GM12878 (cell line): ENCODE data around the gene ICAM4. TPM values are rescaled to one million over a fixed set of nuclear protein-coding genes. Genes with fewer than 3 reads are reported as not detected.

Experiments used
- ATAC-seq: fragments of 200-7000 bp; cut with Tn5 transposase; 3 replicates; pipeline ENCODE4 v1.9.1; 2020; ENCODE audit warnings: mild to moderate bottlenecking, moderate library complexity
- BruUV-seq: library from RNA; stranded (reverse); fragments of 400-500 nt; replicated peaks from 2 replicates; lab custom pipeline; 2021; lab: Mats Ljungman, UMichigan
- CTCF ChIA-PET: fragments of 300-600 bp; sonication (Branson Sonifier 250); formaldehyde crosslinking; extraction: SDS; loops from one replicate; lab custom pipeline; 2021; ENCODE audit warnings: inconsistent platforms; lab: Yijun Ruan, JAX
- POLR2A ChIA-PET: fragments of 350-600 bp; formaldehyde crosslinking; extraction: SDS; loops from one replicate; lab custom pipeline; 2021; ENCODE audit warnings: inconsistent platforms; lab: Charles Lee
- RAD21 ChIA-PET: fragments of 300-600 bp; sonication (Branson Sonifier 250); formaldehyde crosslinking; loops from one replicate; lab custom pipeline; 2023; ENCODE audit warnings: antibody characterized with exemption; ENCODE audit not compliant: unreplicated experiment; lab: Charles Lee
- SMC1A ChIA-PET: fragments of 300-600 bp; sonication (Branson Sonifier 250); formaldehyde crosslinking; loops from one replicate; lab custom pipeline; 2023; ENCODE audit not compliant: unreplicated experiment, uncharacterized antibody; lab: Charles Lee
- DNase-seq: peaks from one replicate; pipeline ENCODE4 v3.0.0-alpha.2; 2011; ENCODE audit warnings: low read depth, low spot score
- FAIRE-seq: peaks from 3 replicates; lab custom pipeline; 2011; peaks lifted over from hg19 to GRCh38; lab: Jason Lieb, UNC
- H2AFZ ChIP-seq: 2 replicates; pipeline ENCODE4 v1.6.0; 2011; ENCODE audit warnings: low read depth, low read length, control low read depth; ENCODE audit not compliant: control insufficient read depth
- H3K27ac ChIP-seq: 2 replicates; pipeline ENCODE4 v1.5.1; 2011; ENCODE audit warnings: control low read depth; ENCODE audit not compliant: control insufficient read depth, insufficient read depth
- H3K27me3 ChIP-seq, 2 experiments: replicated peaks in 1 of 2; 2 replicates each; pipeline versions ENCODE4 v1.6.0 to v1.6.1; 2011; ENCODE audit warnings: low read length in 1 of 2; ENCODE audit not compliant: control insufficient read depth in 2 of 2, insufficient read depth in 2 of 2
- H3K36me3 ChIP-seq, 2 experiments: 2 replicates each; pipeline ENCODE4 v1.5.1; 2011; ENCODE audit warnings: low read length in 1 of 2; ENCODE audit not compliant: control insufficient read depth in 2 of 2, insufficient read depth in 2 of 2
- H3K4me1 ChIP-seq: 2 replicates; pipeline ENCODE4 v1.6.1; 2011; ENCODE audit warnings: mild to moderate bottlenecking, low read length, moderate library complexity, mixed read lengths; ENCODE audit not compliant: control insufficient read depth, insufficient read depth
- H3K4me2 ChIP-seq: 2 replicates; pipeline ENCODE4 v1.6.0; 2011; ENCODE audit warnings: control low read depth; ENCODE audit not compliant: control insufficient read depth, insufficient read depth
- H3K4me3 ChIP-seq: fragments of 200-600 bp; sonication (generic); 2 replicates; pipeline ENCODE4 v1.5.1; 2016
- H3K79me2 ChIP-seq: 2 replicates; pipeline ENCODE4 v1.6.0; 2011; ENCODE audit warnings: low read length; ENCODE audit not compliant: control insufficient read depth, insufficient read depth
- H3K9ac ChIP-seq: 2 replicates; pipeline ENCODE4 v1.8.0; 2011; ENCODE audit warnings: low read length, control low read depth, mixed read lengths; ENCODE audit not compliant: control insufficient read depth, insufficient read depth
- H3K9me3 ChIP-seq: replicated peaks from 3 replicates; pipeline ENCODE4 v1.5.1; 2011; ENCODE audit warnings: mild to moderate bottlenecking, low read length; ENCODE audit not compliant: control insufficient read depth, insufficient read depth
- H4K20me1 ChIP-seq: 2 replicates; pipeline ENCODE4 v1.6.0; 2011; ENCODE audit not compliant: control insufficient read depth, insufficient read depth
- CBFB ChIP-seq: IDR thresholded peaks from 2 replicates; pipeline ENCODE4 v1.6.1; 2016; ENCODE audit warnings: antibody characterized with exemption, low read depth
- CREB1 ChIP-seq: IDR thresholded peaks from 2 replicates; pipeline ENCODE4 v1.6.1; 2012; ENCODE audit warnings: low read depth, mild to moderate bottlenecking, inconsistent platforms
- CTCF ChIP-seq, 3 experiments: IDR thresholded peaks in 2 of 3; conservative IDR thresholded peaks in 1 of 3; 2 replicates each; pipeline ENCODE4 v1.5.1; 2011; ENCODE audit warnings: low read depth in 3 of 3, low read length in 3 of 3, mild to moderate bottlenecking in 3 of 3, control low read depth in 2 of 3, moderate library complexity in 2 of 3, inconsistent platforms in 1 of 3, mixed read lengths in 1 of 3; ENCODE audit not compliant: control insufficient read depth in 2 of 3, insufficient read depth in 1 of 3; ENCODE audit errors: extremely low read depth in 1 of 3
- EGR1 ChIP-seq, 2 experiments: IDR thresholded peaks; 1 replicate in 1 of 2; 2 replicates in 1 of 2; pipeline ENCODE4 v1.6.1; 2011 to 2012; ENCODE audit warnings: low read depth in 2 of 2, low read length in 2 of 2, borderline replicate concordance in 1 of 2, mild to moderate bottlenecking in 1 of 2, moderate library complexity in 1 of 2
- ESRRA ChIP-seq: IDR thresholded peaks from 2 replicates; pipeline ENCODE4 v1.6.1; 2012; ENCODE audit warnings: mild to moderate bottlenecking, low read length, improper control_type of control experiment
- HDGF ChIP-seq: fragments of 450-650 bp; IDR thresholded peaks from 2 replicates; pipeline ENCODE4 v1.6.1; 2016; ENCODE audit warnings: antibody characterized with exemption
- IKZF1 ChIP-seq: fragments of 450-650 bp; conservative IDR thresholded peaks from 2 replicates; pipeline ENCODE4 v1.6.1; 2017; ENCODE audit warnings: antibody characterized with exemption, mild to moderate bottlenecking
- NFIC ChIP-seq: IDR thresholded peaks from 2 replicates; pipeline ENCODE4 v1.6.1; 2012; ENCODE audit warnings: low read depth, mild to moderate bottlenecking, inconsistent platforms, low read length, moderate library complexity
- PKNOX1 ChIP-seq: fragments of 450-650 bp; IDR thresholded peaks from 2 replicates; pipeline ENCODE4 v1.6.1; 2016; ENCODE audit warnings: mild to moderate bottlenecking
- POLR2AphosphoS5 ChIP-seq: IDR thresholded peaks from 2 replicates; pipeline ENCODE4 v1.6.1; 2011; ENCODE audit warnings: mild to moderate bottlenecking, low read length, inconsistent platforms
- POU2F2 ChIP-seq: IDR thresholded peaks from 3 replicates; pipeline ENCODE4 v1.6.1; 2011; ENCODE audit warnings: low read depth, mild to moderate bottlenecking, low read length, borderline replicate concordance
- RUNX3 ChIP-seq: IDR thresholded peaks from 2 replicates; pipeline ENCODE4 v1.6.1; 2012; ENCODE audit warnings: low read length, inconsistent platforms
- SMC3 ChIP-seq: IDR thresholded peaks from 2 replicates; pipeline ENCODE4 v1.6.1; 2011; ENCODE audit warnings: low read length, improper control_type of control experiment, borderline replicate concordance
- SREBF1 ChIP-seq: IDR thresholded peaks from 2 replicates; pipeline ENCODE4 v1.6.1; 2012; ENCODE audit warnings: mild to moderate bottlenecking, low read length
- ZNF592 ChIP-seq: fragments of 450-650 bp; IDR thresholded peaks from 2 replicates; pipeline ENCODE4 v1.6.1; 2017; ENCODE audit warnings: mild to moderate bottlenecking, moderate library complexity
- WGBS: methylation state at CpG from one replicate; pipeline ENCODE4 v1.1.6; 2016; ENCODE audit warnings: low lambda C conversion rate; ENCODE audit not compliant: insufficient replicate concordance, insufficient coverage; ENCODE audit errors: missing lambda C conversion rate; 5-methylcytosine and 5-hydroxymethylcytosine counted together
- in situ Hi-C: fragments of 300-500 bp; cut with MboI; formaldehyde crosslinking; loops from 9 replicates; pipeline ENCODE4 v1.14.3; 2018; ENCODE audit warnings: mixed read lengths
- intact Hi-C: fragments of 100-400 bp; cut with micrococcal nuclease; formaldehyde crosslinking; loops from one replicate; pipeline ENCODE4 v1.14.2; 2022; ENCODE audit not compliant: unreplicated experiment
- polyA plus RNA-seq, 11 experiments: library from polyadenylated mRNA; depleted of rRNA in 4 of 11; unstranded in 6 of 11; stranded (reverse) in 5 of 11; fragments of >200 nt; fragmentation: Nextera tagmentation in 4 of 11; fragmentation: Illumina TruSeq in 1 of 11; extraction: Ambion mirVana in 4 of 11; extraction: Trizol in 1 of 11; gene quantifications; 1 replicate in 1 of 11; 2 replicates in 10 of 11; pipeline versions ENCODE4 v1.2.1 to v1.2.3, GENCODE V29; 2011 to 2016; ENCODE audit warnings: inconsistent platforms in 2 of 11, missing spikeins in 2 of 11, low read depth in 1 of 11
- total RNA-seq, 4 experiments: library from RNA; depleted of rRNA in 3 of 4; stranded (reverse); fragments of >200 nt in 3 of 4; fragmentation: Illumina TruSeq in 1 of 4; extraction: Trizol in 1 of 4; gene quantifications; 2 replicates each; pipeline versions ENCODE4 v1.2.1 to v1.2.3, GENCODE V29; 2013 to 2021

The ICAM4 gene
- total and polyA plus RNA-seq, 10 of the 15 experiments (the other 5 are each of a cell fraction or from before 2014, with no cell fraction given): 0.31 to 5.1 (median 1.7) TPM

- peaks cover 2% of the 10 kb centered on the region for H3K79me2 ChIP-seq
- H3K9ac ChIP-seq: no peak overlapping the region
- ChIA-PET POLR2A (interaction anchor here (0.5 to 3.8 kb wide), 10 partner anchors 12 to 400 kb away, joined by 3 to 32 read pairs (median 4); partner anchors contain the start of genes ICAM1 and ICAM5), CTCF (interaction anchor here (0.6 to 5.2 kb wide), 36 partner anchors 9 to 1143 kb away, joined by 3 to 186 read pairs (median 5); partner anchors contain the start of genes CDC37, DNMT1, ICAM1 and ICAM4), SMC1A (interaction anchor here (0.5 to 5.6 kb wide), 17 partner anchors 8 to 143 kb away, joined by 3 to 83 read pairs (median 4); partner anchors contain the start of genes CDC37, ICAM1, ICAM5 and MRPL4), RAD21 (interaction anchor here (0.5 to 7.2 kb wide), 25 partner anchors 9 to 327 kb away, joined by 3 to 107 read pairs (median 4); partner anchors contain the start of genes CDC37, DNMT1, ICAM1 and ICAM5)
- H3K27me3 ChIP-seq: no peaks in the 10 kb centered on the region
- FAIRE-seq (peak; percentile 90), ATAC-seq (peak; percentile 91), DNase-seq (no peak)
- intact Hi-C loops (loop anchor here (1.0 kb wide), 1 partner anchor 130 kb away; no protein-coding TSS in a partner anchor), in situ Hi-C loops (loop anchor here (5.0 kb wide), 1 partner anchor 322 kb away; the partner anchor contains the start of gene OLFM2)
- no peak overlapping the region for H3K4me3 ChIP-seq
- H3K4me2 ChIP-seq: no peak overlapping the region
- peaks cover 17 to 23% of the 10 kb centered on the region in 2 experiments; a peak in 3 of 4 replicates for H3K36me3 ChIP-seq
- H3K9me3 ChIP-seq: no peaks in the 10 kb centered on the region; the same call in 2 of the 3 replicates
- 55% methylated on average over 22 of the region's 32 CpGs for WGBS
- no peaks in the 10 kb centered on the region for H4K20me1 ChIP-seq
- H3K4me1 ChIP-seq: peaks cover 11% of the 10 kb centered on the region
- H3K27ac ChIP-seq: 0 out of 2 replicates have a peak overlapping the region, but pooled peaks have one; percentile 27
- H2AFZ ChIP-seq: no peak overlapping the region
- BruUV-seq: no TSS peak
- no peak for TF ChIP-seq NFIC
- no peak for TF ChIP-seq EGR1 (IDR thresholded peaks at IDR 0.05; ENCODE audit: borderline replicate concordance in 1 of 2, low read depth in 2 of 2, low read length in 2 of 2)
- TF ChIP-seq CREB1: no peak
- 0 out of 3 replicates have a peak, but pooled peaks have one; percentile 19 for TF ChIP-seq POU2F2
- peak; percentile 89 for TF ChIP-seq HDGF
- TF ChIP-seq CBFB: 0 out of 2 replicates have a peak, but pooled peaks have one; percentile 40
- peak; percentile 79 for TF ChIP-seq RUNX3
- 0 out of 2 replicates have a peak, but pooled peaks have one; percentile 13 for TF ChIP-seq IKZF1
- peak; percentile 32; the same call in 1 of the 2 replicates for TF ChIP-seq POLR2AphosphoS5
- peak; percentile 75 for TF ChIP-seq SMC3
- TF ChIP-seq ZNF592: no peak
- peak; percentile 71 to 75 (median 73) for TF ChIP-seq CTCF (IDR thresholded peaks at IDR 0.05 in 2 of 3, conservative IDR thresholded peaks at IDR 0.05 in 1 of 3; ENCODE audit: control insufficient read depth in 2 of 3, extremely low read depth in 1 of 3, insufficient read depth in 1 of 3, low read depth in 3 of 3, low read length in 3 of 3)
- TF ChIP-seq SREBF1: no peak
- TF ChIP-seq PKNOX1: peak; percentile 77
- 0 out of 2 replicates have a peak, but pooled peaks have one; percentile 84 for TF ChIP-seq ESRRA
Measured at GRCh38 chr19:10259162-10259905, 27.4 kb upstream of the ICAM4 start.
